ENCODE data around the gene FOXP3. TPM values are rescaled to one million over a fixed set of nuclear protein-coding genes. Genes with fewer than 3 reads are reported as not detected.

The FOXP3 gene
- total RNA-seq, 1 experiment from 2014 or later = 0.26 TPM

DNA sequence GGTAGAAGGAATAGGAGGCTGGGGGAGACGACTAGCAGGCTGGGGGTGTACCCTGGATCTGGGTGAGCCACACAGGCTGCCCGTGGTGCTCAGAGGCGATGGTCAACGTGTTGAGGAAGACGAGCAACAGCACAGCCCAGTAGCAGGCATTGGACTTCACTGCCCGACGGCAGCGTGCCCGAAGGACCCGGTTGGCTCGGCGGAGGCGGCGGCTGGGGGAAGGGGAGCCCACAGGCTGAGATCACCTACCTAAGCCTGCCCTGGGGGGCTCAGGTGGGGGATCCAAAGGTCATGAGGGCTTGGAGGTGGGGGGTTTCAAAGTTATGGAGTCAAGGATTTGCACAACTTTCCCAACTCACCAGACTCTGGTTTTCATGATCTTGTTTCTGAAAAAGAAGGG, 38.7 kb downstream of the FOXP3 start:
- ATAC-seq = no peak
- Histone ChIP-seq H3K9me3 (ENCODE audit: control insufficient read depth, insufficient read depth, low read depth, low read length) (no peaks in the 10 kb centered on the region), H3K4me1 (ENCODE audit: control insufficient read depth, insufficient read depth, low read length) (no peaks in the 10 kb centered on the region), H3K4me3 (ENCODE audit: low read depth in 2 of 2, low read length in 2 of 2) (no peak overlapping the region), H3K36me3 (ENCODE audit: control insufficient read depth, insufficient read depth, low read length) (no peaks in the 10 kb centered on the region), H3K27me3 (ENCODE audit: control insufficient read depth, insufficient read depth, low read length) (no peaks in the 10 kb centered on the region), H3K27ac (ENCODE audit: low read length) (no peak overlapping the region)
- in situ Hi-C loops (cut with HindIII; ENCODE audit: low pct_unique_long_range_greater_than_20kb, low sequenced_read_pairs) (no loop called here), intact Hi-C loops (cut with micrococcal nuclease; ENCODE audit: unreplicated experiment) (no loop called here)
- ChIA-PET POLR2A (no interaction called here), CTCF (no interaction called here)
- DNase-seq (ENCODE audit: low read depth, low spot score) = no peak
- no TSS peak for BruUV-seq (replicated peaks)
- TF ChIP-seq TCF7L2 (IDR thresholded peaks at IDR 0.05; ENCODE audit: low read depth, low read length) (no peak), POLR2AphosphoS5 (IDR thresholded peaks at IDR 0.05; ENCODE audit: low read depth, low read length) (no peak), SIN3A (IDR thresholded peaks at IDR 0.05; ENCODE audit: borderline replicate concordance, insufficient read depth, low read depth, low read length) (no peak)
- TF ChIP-seq, protein P1, sequence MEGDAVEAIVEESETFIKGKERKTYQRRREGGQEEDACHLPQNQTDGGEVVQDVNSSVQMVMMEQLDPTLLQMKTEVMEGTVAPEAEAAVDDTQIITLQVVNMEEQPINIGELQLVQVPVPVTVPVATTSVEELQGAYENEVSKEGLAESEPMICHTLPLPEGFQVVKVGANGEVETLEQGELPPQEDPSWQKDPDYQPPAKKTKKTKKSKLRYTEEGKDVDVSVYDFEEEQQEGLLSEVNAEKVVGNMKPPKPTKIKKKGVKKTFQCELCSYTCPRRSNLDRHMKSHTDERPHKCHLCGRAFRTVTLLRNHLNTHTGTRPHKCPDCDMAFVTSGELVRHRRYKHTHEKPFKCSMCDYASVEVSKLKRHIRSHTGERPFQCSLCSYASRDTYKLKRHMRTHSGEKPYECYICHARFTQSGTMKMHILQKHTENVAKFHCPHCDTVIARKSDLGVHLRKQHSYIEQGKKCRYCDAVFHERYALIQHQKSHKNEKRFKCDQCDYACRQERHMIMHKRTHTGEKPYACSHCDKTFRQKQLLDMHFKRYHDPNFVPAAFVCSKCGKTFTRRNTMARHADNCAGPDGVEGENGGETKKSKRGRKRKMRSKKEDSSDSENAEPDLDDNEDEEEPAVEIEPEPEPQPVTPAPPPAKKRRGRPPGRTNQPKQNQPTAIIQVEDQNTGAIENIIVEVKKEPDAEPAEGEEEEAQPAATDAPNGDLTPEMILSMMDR (IDR thresholded peaks at IDR 0.05) = no peak
- TF ChIP-seq, protein P2, sequence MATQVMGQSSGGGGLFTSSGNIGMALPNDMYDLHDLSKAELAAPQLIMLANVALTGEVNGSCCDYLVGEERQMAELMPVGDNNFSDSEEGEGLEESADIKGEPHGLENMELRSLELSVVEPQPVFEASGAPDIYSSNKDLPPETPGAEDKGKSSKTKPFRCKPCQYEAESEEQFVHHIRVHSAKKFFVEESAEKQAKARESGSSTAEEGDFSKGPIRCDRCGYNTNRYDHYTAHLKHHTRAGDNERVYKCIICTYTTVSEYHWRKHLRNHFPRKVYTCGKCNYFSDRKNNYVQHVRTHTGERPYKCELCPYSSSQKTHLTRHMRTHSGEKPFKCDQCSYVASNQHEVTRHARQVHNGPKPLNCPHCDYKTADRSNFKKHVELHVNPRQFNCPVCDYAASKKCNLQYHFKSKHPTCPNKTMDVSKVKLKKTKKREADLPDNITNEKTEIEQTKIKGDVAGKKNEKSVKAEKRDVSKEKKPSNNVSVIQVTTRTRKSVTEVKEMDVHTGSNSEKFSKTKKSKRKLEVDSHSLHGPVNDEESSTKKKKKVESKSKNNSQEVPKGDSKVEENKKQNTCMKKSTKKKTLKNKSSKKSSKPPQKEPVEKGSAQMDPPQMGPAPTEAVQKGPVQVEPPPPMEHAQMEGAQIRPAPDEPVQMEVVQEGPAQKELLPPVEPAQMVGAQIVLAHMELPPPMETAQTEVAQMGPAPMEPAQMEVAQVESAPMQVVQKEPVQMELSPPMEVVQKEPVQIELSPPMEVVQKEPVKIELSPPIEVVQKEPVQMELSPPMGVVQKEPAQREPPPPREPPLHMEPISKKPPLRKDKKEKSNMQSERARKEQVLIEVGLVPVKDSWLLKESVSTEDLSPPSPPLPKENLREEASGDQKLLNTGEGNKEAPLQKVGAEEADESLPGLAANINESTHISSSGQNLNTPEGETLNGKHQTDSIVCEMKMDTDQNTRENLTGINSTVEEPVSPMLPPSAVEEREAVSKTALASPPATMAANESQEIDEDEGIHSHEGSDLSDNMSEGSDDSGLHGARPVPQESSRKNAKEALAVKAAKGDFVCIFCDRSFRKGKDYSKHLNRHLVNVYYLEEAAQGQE (IDR thresholded peaks at IDR 0.05; ENCODE audit: insufficient read depth in 1 of 2, low read depth in 2 of 2, low read length in 1 of 2) = no peak

DNA sequence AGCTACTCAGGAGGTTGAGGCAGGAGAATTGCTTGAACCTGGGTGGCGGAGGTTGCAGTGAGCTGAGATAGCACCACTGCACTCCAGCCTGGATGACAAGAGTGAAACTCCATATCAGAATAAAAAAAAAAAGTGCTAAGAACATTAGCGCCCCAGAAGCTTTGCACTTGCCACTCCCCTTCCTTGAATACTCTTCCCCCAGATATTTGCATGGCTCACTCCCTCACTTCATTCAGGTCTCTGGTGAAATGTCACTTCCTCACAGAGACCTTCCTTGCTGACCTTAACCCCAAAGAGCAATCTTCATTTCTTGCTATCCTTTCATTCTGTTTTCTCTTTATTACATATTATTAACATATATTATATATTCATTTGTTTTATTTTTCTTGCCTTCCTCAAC, 42.6 kb downstream of the FOXP3 start:
- intact Hi-C loops (cut with micrococcal nuclease; ENCODE audit: unreplicated experiment) (no loop called here), in situ Hi-C loops (cut with HindIII; ENCODE audit: low pct_unique_long_range_greater_than_20kb, low sequenced_read_pairs) (no loop called here)
- ChIA-PET POLR2A (interaction anchor here (0.6 kb wide), 1 partner anchor 115 kb away, joined by 3 read pairs; no protein-coding TSS in a partner anchor), CTCF (no interaction called here)
- Histone ChIP-seq H3K9me3 (ENCODE audit: control insufficient read depth, insufficient read depth, low read depth, low read length) (no peaks in the 10 kb centered on the region), H3K27ac (ENCODE audit: low read length) (no peak overlapping the region), H3K36me3 (ENCODE audit: control insufficient read depth, insufficient read depth, low read length) (no peaks in the 10 kb centered on the region), H3K27me3 (ENCODE audit: control insufficient read depth, insufficient read depth, low read length) (no peaks in the 10 kb centered on the region), H3K4me1 (ENCODE audit: control insufficient read depth, insufficient read depth, low read length) (no peaks in the 10 kb centered on the region), H3K4me3 (ENCODE audit: low read depth in 2 of 2, low read length in 2 of 2) (no peak overlapping the region)
- TF ChIP-seq, protein P2 (IDR thresholded peaks at IDR 0.05; ENCODE audit: insufficient read depth in 1 of 2, low read depth in 2 of 2, low read length in 1 of 2) = no peak
- TF ChIP-seq POLR2AphosphoS5 (IDR thresholded peaks at IDR 0.05; ENCODE audit: low read depth, low read length) (no peak), SIN3A (IDR thresholded peaks at IDR 0.05; ENCODE audit: borderline replicate concordance, insufficient read depth, low read depth, low read length) (no peak), TCF7L2 (IDR thresholded peaks at IDR 0.05; ENCODE audit: low read depth, low read length) (no peak)
- TF ChIP-seq, protein P1 (IDR thresholded peaks at IDR 0.05) = no peak
- DNase-seq (ENCODE audit: low read depth, low spot score) (no peak), ATAC-seq (no peak)
- BruUV-seq (replicated peaks) = no TSS peak
